ENCODE measurements around the gene SIRT5. TPM values are rescaled to one million over a fixed set of nuclear protein-coding genes. Genes with fewer than 3 reads are reported as not detected.

The SIRT5 gene
- total RNA-seq, 1 donor from 2014 or later: 16.0 TPM

- Mint-ChIP-seq H3K4me3 (ENCODE audit: unreplicated experiment) (no peak overlapping the region), H3K4me1 (ENCODE audit: unreplicated experiment) (no peaks in the 10 kb centered on the region), H3K36me3 (ENCODE audit: low read depth, unreplicated experiment) (peaks cover 27% of the 10 kb centered on the region), H3K9me3 (ENCODE audit: unreplicated experiment) (no peaks in the 10 kb centered on the region), H3K27me3 (ENCODE audit: unreplicated experiment) (peaks cover 6% of the 10 kb centered on the region), H3K27ac (ENCODE audit: unreplicated experiment) (peak overlapping the region; percentile 59)
- no peak for DNase-seq (ENCODE audit: low spot score)
- TF ChIP-seq CTCF (IDR thresholded peaks at IDR 0.05; ENCODE audit: unreplicated experiment): no peak
These were observed 22.7 kb downstream of the SIRT5 start for GRCh38 chr6:13597073-13597472.

GRCh38 chr6:13600036-13600435 lies 25.6 kb downstream of the SIRT5 start:
- H3K9me3 Mint-ChIP-seq (ENCODE audit: unreplicated experiment): no peaks in the 10 kb centered on the region
- no peak for DNase-seq (ENCODE audit: low spot score)
- H3K36me3 Mint-ChIP-seq (ENCODE audit: low read depth, unreplicated experiment): peaks cover 13% of the 10 kb centered on the region
- H3K4me1 Mint-ChIP-seq (ENCODE audit: unreplicated experiment): no peaks in the 10 kb centered on the region
- H3K4me3 Mint-ChIP-seq (ENCODE audit: unreplicated experiment): no peak overlapping the region
- no peak overlapping the region for H3K27ac Mint-ChIP-seq (ENCODE audit: unreplicated experiment)
- TF ChIP-seq CTCF (IDR thresholded peaks at IDR 0.05; ENCODE audit: unreplicated experiment): no peak
- peaks cover 3% of the 10 kb centered on the region for H3K27me3 Mint-ChIP-seq (ENCODE audit: unreplicated experiment)

- no peak overlapping the region for H3K27ac Mint-ChIP-seq (ENCODE audit: unreplicated experiment)
- no peaks in the 10 kb centered on the region for H3K4me1 Mint-ChIP-seq (ENCODE audit: unreplicated experiment)
- no peak for TF ChIP-seq CTCF (IDR thresholded peaks at IDR 0.05; ENCODE audit: unreplicated experiment)
- H3K4me3 Mint-ChIP-seq (ENCODE audit: unreplicated experiment): no peak overlapping the region
- peaks cover 16% of the 10 kb centered on the region for H3K36me3 Mint-ChIP-seq (ENCODE audit: low read depth, unreplicated experiment)
- H3K9me3 Mint-ChIP-seq (ENCODE audit: unreplicated experiment): no peaks in the 10 kb centered on the region
- DNase-seq (ENCODE audit: low spot score): no peak
- peaks cover 2% of the 10 kb centered on the region for H3K27me3 Mint-ChIP-seq (ENCODE audit: unreplicated experiment)
These were observed 29.7 kb downstream of the SIRT5 start for GRCh38 chr6:13604135-13604534.

- TF ChIP-seq CTCF (IDR thresholded peaks at IDR 0.05; ENCODE audit: unreplicated experiment): no peak
- Mint-ChIP-seq H3K27me3 (ENCODE audit: unreplicated experiment) (peaks cover 2% of the 10 kb centered on the region), H3K9me3 (ENCODE audit: unreplicated experiment) (no peaks in the 10 kb centered on the region), H3K4me1 (ENCODE audit: unreplicated experiment) (no peaks in the 10 kb centered on the region), H3K4me3 (ENCODE audit: unreplicated experiment) (no peak overlapping the region), H3K36me3 (ENCODE audit: low read depth, unreplicated experiment) (peaks cover 14% of the 10 kb centered on the region), H3K27ac (ENCODE audit: unreplicated experiment) (no peak overlapping the region)
- DNase-seq (ENCODE audit: low spot score): no peak
These were observed 30.4 kb downstream of the SIRT5 start for GRCh38 chr6:13604546-13605416.

GRCh38 chr6:13605634-13606033 lies 31.2 kb downstream of the SIRT5 start:
- H3K27ac Mint-ChIP-seq (ENCODE audit: unreplicated experiment): no peak overlapping the region
- H3K4me1 Mint-ChIP-seq (ENCODE audit: unreplicated experiment): no peaks in the 10 kb centered on the region

More at GRCh38 chr6:13605634-13606033, 31.2 kb downstream of the SIRT5 start:
- Mint-ChIP-seq H3K36me3 (ENCODE audit: low read depth, unreplicated experiment) (peaks cover 18% of the 10 kb centered on the region), H3K4me3 (ENCODE audit: unreplicated experiment) (no peak overlapping the region), H3K9me3 (ENCODE audit: unreplicated experiment) (no peaks in the 10 kb centered on the region), H3K27me3 (ENCODE audit: unreplicated experiment) (peaks cover 2% of the 10 kb centered on the region)
- no peak for TF ChIP-seq CTCF (IDR thresholded peaks at IDR 0.05; ENCODE audit: unreplicated experiment)
- no peak for DNase-seq (ENCODE audit: low spot score)
